Suprapubic skin (tissue), 4 donors: Measurements from ENCODE around the gene PRKCSH. TPM values are rescaled to one million over a fixed set of nuclear protein-coding genes. Genes with fewer than 3 reads are reported as not detected.

Experiments
- DNase-seq, 2 donors: peaks; one replicate each; pipeline ENCODE4 v3.0.0-alpha.2; 2019; ENCODE audit warnings: low spot score in 2 of 2
- H3K27ac ChIP-seq: fragments of 200-600 bp; sonication (generic); one replicate; pipeline ENCODE4 v1.5.1; 2019
- H3K27me3 ChIP-seq: fragments of 200-600 bp; sonication (generic); one replicate; pipeline ENCODE4 v1.5.1; 2019
- H3K36me3 ChIP-seq: fragments of 200-600 bp; sonication (generic); one replicate; pipeline ENCODE4 v1.5.1; 2019
- H3K4me1 ChIP-seq: fragments of 200-600 bp; sonication (generic); one replicate; pipeline ENCODE4 v1.5.1; 2019
- H3K4me3 ChIP-seq: fragments of 200-600 bp; sonication (generic); one replicate; pipeline ENCODE4 v1.5.1; 2019; ENCODE audit warnings: mild to moderate bottlenecking
- H3K9me3 ChIP-seq: fragments of 200-600 bp; sonication (generic); one replicate; pipeline ENCODE4 v1.5.1; 2019
- CTCF ChIP-seq, 2 donors: fragments of 200-600 bp in 1 of 2; fragments of 450-650 bp in 1 of 2; sonication (generic) in 1 of 2; IDR thresholded peaks; one replicate each; pipeline ENCODE4 v1.5.1; 2016 to 2019; ENCODE audit warnings: antibody characterized with exemption in 2 of 2, mild to moderate bottlenecking in 1 of 2, moderate library complexity in 1 of 2
- EP300 ChIP-seq: sonication (generic); formaldehyde crosslinking; IDR thresholded peaks from one replicate; pipeline ENCODE4 v1.6.1; 2017; ENCODE audit warnings: antibody characterized with exemption
- POLR2A ChIP-seq, 2 donors: fragments of 450-650 bp; IDR thresholded peaks; one replicate each; pipeline ENCODE4 v1.6.1; 2017; ENCODE audit warnings: antibody characterized with exemption in 2 of 2, mild to moderate bottlenecking in 2 of 2, moderate library complexity in 2 of 2
- POLR2AphosphoS5 ChIP-seq, 3 donors: sonication (generic); formaldehyde crosslinking; IDR thresholded peaks; one replicate each; pipeline ENCODE4 v1.6.1; 2017; ENCODE audit warnings: antibody characterized with exemption in 3 of 3
- WGBS: methylation state at CpG from one replicate; pipeline ENCODE4 v1.1.5; 2018; 5-methylcytosine and 5-hydroxymethylcytosine counted together
- total RNA-seq, 4 donors: library from RNA; depleted of rRNA; stranded (reverse); fragments of >200 nt; gene quantifications; one replicate each; pipeline ENCODE4 v1.1.0, GENCODE V29; 2016

The PRKCSH gene
- total RNA-seq, 4 donors from 2014 or later = 119 to 164 (median 124) TPM

- peaks cover under 1% of the 10 kb centered on the region for H3K36me3 ChIP-seq
- H3K27ac ChIP-seq = no peak overlapping the region
- DNase-seq = no peak
- H3K9me3 ChIP-seq = no peaks in the 10 kb centered on the region
- TF ChIP-seq CTCF (IDR thresholded peaks at IDR 0.05) = no peak
- peaks cover 40% of the 10 kb centered on the region for H3K27me3 ChIP-seq
- H3K4me1 ChIP-seq = peaks cover 42% of the 10 kb centered on the region
- H3K4me3 ChIP-seq = no peak overlapping the region
- WGBS = 63% methylated on average over 18 of the region's 19 CpGs
Measured at GRCh38 chr19:11478167-11479089, 43.0 kb downstream of the PRKCSH start.

GRCh38 chr19:11479090-11479897 is 43.9 kb downstream of the PRKCSH start:
- Histone ChIP-seq H3K4me3 (peak overlapping the region; percentile 28), H3K27me3 (peaks cover 46% of the 10 kb centered on the region)
- 46% methylated on average over 28 of the region's 62 CpGs for WGBS

GRCh38 chr19:11479898-11480714 is 44.7 kb downstream of the PRKCSH start:
- 6% methylated on average over 6 of the region's 86 CpGs for WGBS
- peak overlapping the region; percentile 28 for H3K4me3 ChIP-seq
- peaks cover 47% of the 10 kb centered on the region for H3K27me3 ChIP-seq
- no peak for TF ChIP-seq EP300
- TF ChIP-seq POLR2AphosphoS5 (IDR thresholded peaks at IDR 0.05) = no peak
- TF ChIP-seq CTCF (IDR thresholded peaks at IDR 0.05) = no peak
- no peak for TF ChIP-seq POLR2A (IDR thresholded peaks at IDR 0.05)
- H3K36me3 ChIP-seq = peaks cover 8% of the 10 kb centered on the region
- no peaks in the 10 kb centered on the region for H3K9me3 ChIP-seq
- DNase-seq = no peak
- peaks cover 44% of the 10 kb centered on the region for H3K4me1 ChIP-seq
- no peak overlapping the region for H3K27ac ChIP-seq

More at GRCh38 chr19:11479090-11479897, 43.9 kb downstream of the PRKCSH start:
- H3K27ac ChIP-seq = no peak overlapping the region
- peaks cover 8% of the 10 kb centered on the region for H3K36me3 ChIP-seq
- peaks cover 44% of the 10 kb centered on the region for H3K4me1 ChIP-seq
- no peaks in the 10 kb centered on the region for H3K9me3 ChIP-seq
- no peak for TF ChIP-seq POLR2A (IDR thresholded peaks at IDR 0.05)
- no peak for TF ChIP-seq EP300
- TF ChIP-seq POLR2AphosphoS5 (IDR thresholded peaks at IDR 0.05) = no peak
- no peak for TF ChIP-seq CTCF (IDR thresholded peaks at IDR 0.05)
- no peak for DNase-seq

- Histone ChIP-seq H3K9me3 (no peaks in the 10 kb centered on the region), H3K4me1 (peaks cover 44% of the 10 kb centered on the region), H3K4me3 (peak within 1 kb of the TSS; percentile 37), H3K36me3 (peaks cover 8% of the 10 kb centered on the region), H3K27ac (no peak within 1 kb of the TSS), H3K27me3 (peaks cover 48% of the 10 kb centered on the region)
- WGBS = 10% methylated on average over 2 of the region's 77 CpGs
- no peak for TF ChIP-seq CTCF (IDR thresholded peaks at IDR 0.05)
- no peak for TF ChIP-seq POLR2A (IDR thresholded peaks at IDR 0.05)
- no peak for TF ChIP-seq EP300
- TF ChIP-seq POLR2AphosphoS5 (IDR thresholded peaks at IDR 0.05) = no peak
- DNase-seq = no peak
Measured at GRCh38 chr19:11480715-11481533, 45.5 kb downstream of the PRKCSH start, which contains the start of gene ELAVL3. Gene ELAVL3, minus strand, starts transcription at chr19:11481046. Its CDS starts 438 bp downstream, at chr19:11480608.
